Dermis blood vessel endothelial cell (primary cell): Measurements from ENCODE around the gene NEDD4L. TPM values are rescaled to one million over a fixed set of nuclear protein-coding genes. Genes with fewer than 3 reads are reported as not detected.
"Not testable (repeated sequence)": the region's sequence is repeated elsewhere in the genome, so short reads cannot be mapped to it uniquely, and the experiment has no call there.

ENCODE experiments used
- DNase-seq: peaks from one replicate; pipeline ENCODE4 v3.0.0; 2010
- total RNA-seq: library from RNA; depleted of rRNA; stranded (reverse); fragments of >200 nt; gene quantifications from 2 replicates; pipeline ENCODE4 v1.2.3, GENCODE V29; 2014

The NEDD4L gene
- 15.1 and 26.4 TPM in 2 replicates for total RNA-seq

GRCh38 chr18:58043491-58044369 lies at the start of gene NEDD4L:
NEDD4L (plus strand) TSS chr18:58044226; CDS start chr18:58044661, 435 bp downstream.
- peak; percentile 92 for DNase-seq

GRCh38 chr18:57995331-57995730 lies 48.7 kb upstream of the NEDD4L start:
- no peak for DNase-seq

- DNase-seq, result not testable (repeated sequence)
These were observed 47.1 kb upstream of the NEDD4L start for GRCh38 chr18:57996894-57997293.

GRCh38 chr18:57997820-57998219 lies 46.2 kb upstream of the NEDD4L start:
- DNase-seq, result no peak

GRCh38 chr18:57998461-57998860 lies 45.6 kb upstream of the NEDD4L start:
- DNase-seq, result no peak

GRCh38 chr18:58004317-58004716 lies 39.7 kb upstream of the NEDD4L start:
- DNase-seq, result no peak

- no peak for DNase-seq
These were observed 39.0 kb upstream of the NEDD4L start for GRCh38 chr18:58005011-58005410.

- DNase-seq, result no peak
These were observed 38.0 kb upstream of the NEDD4L start for GRCh38 chr18:58005885-58006523.

- DNase-seq, result no peak
These were observed 34.9 kb upstream of the NEDD4L start for GRCh38 chr18:58009166-58009565.

- DNase-seq, result no peak
These were observed 33.8 kb upstream of the NEDD4L start for GRCh38 chr18:58010265-58010664.

GRCh38 chr18:58012356-58012755 lies 31.7 kb upstream of the NEDD4L start:
- DNase-seq, result no peak

- DNase-seq, result peak; percentile 3
These were observed 30.5 kb upstream of the NEDD4L start for GRCh38 chr18:58013241-58014211.

GRCh38 chr18:58015065-58015780 lies 28.8 kb upstream of the NEDD4L start:
- no peak for DNase-seq

- no peak for DNase-seq
These were observed 26.8 kb upstream of the NEDD4L start for GRCh38 chr18:58017267-58017666.

- DNase-seq, result no peak
These were observed 23.4 kb upstream of the NEDD4L start for GRCh38 chr18:58020567-58021107.

GRCh38 chr18:58021504-58021903 lies 22.5 kb upstream of the NEDD4L start:
- no peak for DNase-seq

GRCh38 chr18:58023108-58023507 lies 20.9 kb upstream of the NEDD4L start:
- no peak for DNase-seq

- no peak for DNase-seq
These were observed 19.9 kb upstream of the NEDD4L start for GRCh38 chr18:58024139-58024538.

GRCh38 chr18:58025205-58025604 lies 18.8 kb upstream of the NEDD4L start:
- DNase-seq, result no peak

- no peak for DNase-seq
These were observed 18.3 kb upstream of the NEDD4L start for GRCh38 chr18:58025733-58026132.

- no peak for DNase-seq
These were observed 17.6 kb upstream of the NEDD4L start for GRCh38 chr18:58026395-58026794.

GRCh38 chr18:58026857-58027256 lies 17.2 kb upstream of the NEDD4L start:
- no peak for DNase-seq
